Inferior parietal cortex (tissue), 1 donor: Measurements from ENCODE around the gene ESPNL.

Experiments used
- DNase-seq: peaks from one replicate; pipeline ENCODE4 v3.0.0-alpha.2; 2016; ENCODE audit errors: extremely low spot score

The ESPNL gene

DNA sequence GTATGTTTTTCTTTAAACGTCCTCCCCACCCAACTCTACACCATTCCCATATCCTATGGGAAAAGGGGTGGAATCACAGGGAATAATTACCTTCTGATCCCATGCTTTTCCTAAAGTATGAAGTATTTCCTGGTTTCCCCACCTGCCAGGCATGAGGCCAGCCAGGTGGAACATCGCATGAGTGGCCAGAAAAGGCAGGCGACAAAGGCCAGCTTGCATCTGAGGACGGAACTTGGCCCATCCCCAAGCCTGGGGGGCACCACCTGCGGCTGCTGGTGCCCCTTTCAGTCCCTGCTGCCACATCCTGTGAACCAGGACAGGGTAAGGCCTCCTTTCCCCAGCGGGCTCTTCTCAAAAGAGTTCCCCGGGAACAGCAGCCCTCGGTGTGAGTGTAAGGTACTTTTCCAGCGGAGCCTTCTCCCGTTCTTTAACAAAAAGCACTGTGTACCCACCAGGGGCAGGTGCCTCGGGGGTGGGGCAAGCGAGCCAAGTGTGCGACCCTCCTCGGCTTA, 57.4 kb downstream of the ESPNL start:
- DNase-seq, result no peak

DNA sequence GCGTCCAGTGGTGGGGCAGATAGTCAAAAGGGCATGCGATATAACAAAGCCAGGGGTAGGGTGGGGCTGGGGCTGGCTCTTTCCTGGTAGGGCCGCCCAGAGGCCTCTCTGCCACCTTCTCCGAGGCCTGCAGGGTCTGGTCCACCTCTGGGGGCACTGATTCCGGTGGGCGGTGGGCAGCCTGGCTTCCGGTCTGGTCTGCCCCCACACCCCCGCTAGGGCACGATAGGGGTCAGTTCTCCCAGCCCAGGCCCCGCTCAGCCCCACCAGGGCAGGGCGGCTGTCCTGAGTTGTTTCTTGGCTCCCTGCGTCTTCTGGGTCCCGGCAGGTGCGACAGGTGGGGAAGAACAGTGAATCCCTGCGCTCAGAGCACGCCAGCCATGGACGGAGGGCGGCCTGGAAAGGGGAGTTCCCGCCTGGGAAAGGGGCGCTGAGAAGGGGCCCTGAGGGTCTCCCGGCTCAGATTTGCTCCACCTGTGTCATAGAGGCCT, 57.9 kb downstream of the ESPNL start:
- DNase-seq, result no peak

DNA sequence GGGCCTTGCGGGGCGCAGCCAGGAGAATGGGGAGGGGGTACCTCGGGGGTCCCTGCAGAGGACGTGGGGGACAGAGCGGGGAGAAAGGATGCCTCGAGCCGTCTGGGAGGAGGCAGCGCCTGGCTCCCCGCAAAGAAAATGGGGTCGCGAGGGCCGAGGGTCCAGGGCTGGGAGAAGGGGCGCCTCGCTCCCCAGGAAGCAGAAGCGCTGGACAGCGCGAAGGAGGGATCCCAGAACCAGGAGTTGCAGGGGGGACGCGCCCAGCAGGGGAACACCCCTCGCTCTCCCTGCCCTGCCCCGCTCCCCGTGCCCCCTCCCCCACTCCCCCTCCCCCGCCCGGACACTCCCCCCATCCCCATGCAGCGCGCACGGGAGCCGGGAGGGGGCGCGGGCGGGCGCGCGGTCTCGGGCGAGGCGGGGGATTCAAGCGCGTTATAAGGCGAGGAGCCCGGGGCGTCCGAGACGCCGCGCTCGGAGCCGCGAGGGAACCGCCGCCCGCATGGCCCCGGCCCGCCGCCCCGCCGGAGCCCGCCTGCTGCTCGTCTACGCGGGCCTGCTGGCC, 58.5 kb downstream of the ESPNL start, which contains the start of gene ERFE:
TSS of gene ERFE (plus strand) at position 462 of the 562 bp plus-strand sequence. CDS start at position 500, 38 bp downstream.
- no peak for DNase-seq

DNA sequence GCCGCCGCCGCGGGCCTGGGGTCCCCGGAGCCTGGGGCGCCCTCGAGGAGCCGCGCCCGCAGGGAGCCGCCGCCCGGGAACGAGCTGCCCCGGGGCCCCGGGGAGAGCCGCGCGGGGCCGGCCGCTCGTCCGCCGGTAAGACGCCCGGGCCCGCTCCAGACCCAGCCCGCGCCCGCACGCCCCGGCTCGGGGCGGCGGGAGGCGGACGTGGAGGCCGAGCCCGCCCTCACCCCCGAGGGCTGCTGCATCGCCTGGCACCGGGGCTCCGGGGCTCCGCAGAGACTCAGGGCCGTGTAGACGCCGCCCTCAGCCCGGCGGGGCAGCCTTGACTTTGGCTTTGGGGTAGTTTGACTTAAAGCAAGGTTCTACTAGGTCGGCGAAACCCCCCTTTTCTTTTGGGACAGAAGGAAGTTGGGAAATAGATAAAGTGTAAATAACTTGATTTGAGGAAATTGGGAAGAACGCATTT, 59.0 kb downstream of the ESPNL start:
- no peak for DNase-seq

DNA sequence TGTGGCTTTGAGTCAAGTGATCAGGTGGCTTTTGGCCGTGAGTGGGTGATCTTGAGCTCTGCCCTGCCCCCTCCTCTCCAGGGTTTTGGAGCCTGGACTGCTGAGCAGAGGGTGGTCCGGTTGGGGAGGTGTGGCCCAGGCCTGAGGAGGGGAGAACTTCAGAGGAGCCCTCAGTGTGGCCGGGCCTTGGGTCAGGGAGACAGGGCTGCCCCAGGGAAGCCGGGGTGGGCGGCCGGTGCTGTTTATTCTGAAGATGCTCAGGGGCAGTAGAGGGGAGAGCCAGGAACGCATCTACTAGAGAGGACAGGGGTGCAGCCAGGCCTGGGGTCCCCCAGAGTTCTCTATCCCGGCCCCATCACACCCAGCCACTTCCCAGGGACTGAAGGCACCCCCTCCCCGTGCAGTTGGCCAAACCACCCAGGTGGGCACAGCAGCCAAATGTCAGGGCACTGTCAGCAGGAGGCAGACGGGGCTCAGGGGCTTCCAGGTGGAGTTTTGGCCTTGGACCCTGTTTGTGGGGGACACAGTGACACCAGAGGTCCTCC, 59.6 kb downstream of the ESPNL start:
- DNase-seq, result no peak

DNA sequence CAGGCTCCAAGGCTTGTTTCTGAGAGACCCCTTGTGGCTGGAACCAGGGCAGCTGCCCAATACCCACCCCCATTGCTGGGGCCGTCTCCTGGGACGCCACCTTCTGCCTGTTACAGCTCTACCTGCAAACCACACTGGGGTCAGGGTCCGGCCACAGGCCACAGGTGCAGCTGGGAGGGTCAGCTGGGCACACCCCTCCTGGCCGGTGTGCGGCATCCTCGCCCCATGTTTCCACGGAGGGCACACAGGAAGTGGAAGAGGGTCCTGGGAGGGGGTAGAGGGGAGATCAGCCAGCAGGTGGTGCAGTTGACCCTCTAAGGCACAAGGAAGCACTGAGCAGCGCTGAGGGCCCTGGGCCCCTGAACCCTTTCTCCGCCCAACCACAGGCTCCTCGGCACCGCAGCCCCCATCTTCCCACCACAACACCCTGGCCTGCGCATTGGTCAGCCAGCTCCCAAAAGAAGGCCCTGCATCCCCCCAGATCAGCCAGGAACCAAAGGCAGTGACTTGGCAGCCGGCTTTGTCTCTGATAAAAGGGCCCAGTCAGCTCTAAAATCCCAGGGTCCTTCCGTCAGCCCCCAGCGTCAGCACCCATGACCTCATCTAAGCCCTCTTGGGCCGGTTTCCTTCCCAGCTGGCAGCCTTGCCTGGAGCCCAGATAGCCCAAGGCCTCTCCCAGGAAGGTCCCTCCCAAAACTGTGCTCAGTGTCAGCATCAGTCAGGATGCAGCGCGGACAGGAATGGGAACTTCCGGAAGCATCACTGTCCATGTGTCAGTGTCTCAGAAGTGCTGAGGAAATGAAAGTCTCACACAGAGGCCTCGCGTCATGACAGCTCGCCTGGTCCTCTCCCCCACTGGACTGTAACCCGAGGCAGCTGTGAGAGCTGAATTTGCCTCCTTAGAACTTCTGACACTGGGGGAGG, 60.3 kb downstream of the ESPNL start:
- DNase-seq, result no peak

DNA sequence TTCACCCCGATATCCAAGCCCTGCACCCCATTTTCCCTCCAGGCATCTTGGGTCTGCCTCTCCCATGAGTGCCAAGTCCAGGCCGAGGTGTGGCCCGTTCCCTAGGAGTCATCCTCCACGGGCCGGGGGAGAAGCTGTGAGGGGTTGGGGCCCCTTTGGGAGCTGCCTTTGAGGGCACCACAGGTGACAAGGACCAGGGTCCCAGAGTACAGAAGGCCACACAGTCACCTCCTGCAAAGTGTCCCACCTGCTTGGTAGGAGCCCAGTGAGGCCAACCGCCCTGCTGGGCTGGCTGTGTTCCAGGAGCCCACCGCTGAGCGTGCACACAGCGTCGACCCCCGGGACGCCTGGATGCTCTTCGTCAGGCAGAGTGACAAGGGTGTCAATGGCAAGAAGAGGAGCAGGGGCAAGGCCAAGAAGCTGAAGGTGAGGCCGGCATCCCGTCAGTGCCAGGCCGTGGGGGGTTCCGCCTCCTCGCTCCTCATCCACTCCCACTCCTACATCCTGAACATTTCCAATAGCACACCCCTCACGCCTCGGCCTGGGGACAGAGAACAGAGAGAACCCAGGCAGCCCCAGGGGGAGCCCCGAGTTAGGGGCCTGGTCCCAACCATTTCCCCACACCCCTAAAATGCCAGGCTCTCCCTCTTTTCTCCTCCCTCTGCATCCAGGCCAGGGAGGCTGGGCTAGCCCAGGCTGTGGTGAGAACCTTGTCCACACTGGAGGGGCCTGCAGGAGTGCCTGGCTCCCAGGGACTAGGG, 61.3 kb downstream of the ESPNL start:
- no peak for DNase-seq

DNA sequence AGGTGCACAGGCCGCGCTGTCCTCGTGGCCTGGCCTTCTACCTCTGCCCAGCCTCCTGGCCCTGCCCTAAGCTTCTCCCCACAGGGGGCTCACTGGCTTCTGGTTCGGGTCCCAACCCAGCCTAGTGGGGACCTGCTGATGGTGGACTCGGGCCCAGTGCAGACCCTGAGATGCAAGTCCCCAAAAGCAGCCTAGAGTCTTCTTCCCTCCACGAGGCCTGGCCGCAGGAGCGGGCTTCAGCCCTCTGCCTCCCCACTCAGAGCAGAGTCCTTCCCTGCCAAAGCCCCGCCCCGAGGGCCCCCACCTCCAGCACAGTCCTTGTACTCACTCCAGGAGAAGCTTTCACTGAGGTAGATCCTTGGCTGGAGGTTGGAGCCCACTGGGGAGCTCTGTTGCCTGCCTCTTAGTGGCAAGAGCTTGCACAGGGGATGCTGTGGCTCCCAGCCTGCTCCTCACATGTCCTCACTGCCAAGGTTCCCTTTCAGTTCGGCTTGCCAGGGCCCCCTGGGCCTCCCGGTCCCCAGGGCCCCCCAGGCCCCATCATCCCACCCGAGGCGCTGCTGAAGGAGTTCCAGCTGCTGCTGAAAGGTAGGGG, 62.2 kb downstream of the ESPNL start:
- DNase-seq, result no peak

DNA sequence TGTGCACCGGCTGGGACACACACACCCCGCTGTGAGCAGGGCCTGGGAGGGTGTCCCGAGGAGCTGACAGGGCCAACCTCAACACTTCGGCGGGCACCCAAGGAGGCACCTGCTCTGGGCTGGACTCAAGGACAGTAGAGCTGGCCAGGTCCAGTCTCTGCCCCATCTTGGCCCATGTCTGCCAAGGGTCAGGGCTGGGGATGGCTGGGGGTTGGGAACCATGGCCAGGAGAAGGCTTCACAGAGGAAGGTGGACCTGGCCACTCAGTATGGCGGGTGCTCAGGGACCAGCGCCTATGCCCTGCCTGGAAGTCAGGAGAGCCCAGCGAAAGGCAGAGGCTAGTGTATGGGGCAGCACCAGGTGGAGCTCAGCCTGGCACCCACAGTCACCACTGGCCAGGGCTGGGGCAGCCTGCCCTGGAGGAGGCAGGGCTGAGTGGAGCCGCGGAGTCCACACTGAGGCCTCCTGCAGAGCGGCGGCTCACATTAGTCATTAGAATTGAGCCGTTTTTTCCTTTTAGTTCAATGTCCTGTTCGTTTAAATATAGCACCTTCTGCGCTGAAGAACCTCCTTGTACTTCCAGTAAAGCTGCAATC, 62.8 kb downstream of the ESPNL start:
- no peak for DNase-seq

DNA sequence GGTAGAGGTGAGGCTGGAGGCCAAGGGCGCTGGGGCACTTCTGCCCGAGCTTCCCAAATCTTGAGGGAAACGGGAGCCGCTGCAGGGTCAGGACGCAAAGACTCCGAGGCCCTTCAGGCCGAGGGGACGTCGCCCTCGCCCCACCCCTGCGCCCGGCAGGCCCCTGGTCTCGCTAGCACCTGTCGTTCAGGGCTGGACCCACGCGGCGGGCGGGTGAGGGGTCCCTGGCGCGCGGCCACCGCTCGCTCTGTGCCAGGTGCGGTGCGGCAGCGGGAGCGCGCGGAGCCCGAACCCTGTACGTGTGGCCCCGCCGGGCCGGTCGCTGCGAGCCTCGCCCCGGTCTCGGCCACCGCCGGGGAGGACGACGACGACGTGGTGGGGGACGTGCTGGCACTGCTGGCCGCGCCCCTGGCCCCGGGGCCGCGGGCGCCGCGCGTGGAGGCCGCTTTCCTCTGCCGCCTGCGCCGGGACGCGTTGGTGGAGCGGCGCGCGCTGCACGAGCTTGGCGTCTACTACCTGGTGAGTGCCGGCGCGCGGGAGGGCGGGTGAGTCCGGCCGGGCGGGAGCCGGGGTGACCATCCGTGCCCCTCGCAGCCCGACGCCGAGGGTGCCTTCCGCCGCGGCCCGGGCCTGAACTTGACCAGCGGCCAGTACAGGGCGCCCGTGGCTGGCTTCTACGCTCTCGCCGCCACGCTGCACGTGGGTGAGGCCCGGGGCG, 63.5 kb downstream of the ESPNL start:
- no peak for DNase-seq

DNA sequence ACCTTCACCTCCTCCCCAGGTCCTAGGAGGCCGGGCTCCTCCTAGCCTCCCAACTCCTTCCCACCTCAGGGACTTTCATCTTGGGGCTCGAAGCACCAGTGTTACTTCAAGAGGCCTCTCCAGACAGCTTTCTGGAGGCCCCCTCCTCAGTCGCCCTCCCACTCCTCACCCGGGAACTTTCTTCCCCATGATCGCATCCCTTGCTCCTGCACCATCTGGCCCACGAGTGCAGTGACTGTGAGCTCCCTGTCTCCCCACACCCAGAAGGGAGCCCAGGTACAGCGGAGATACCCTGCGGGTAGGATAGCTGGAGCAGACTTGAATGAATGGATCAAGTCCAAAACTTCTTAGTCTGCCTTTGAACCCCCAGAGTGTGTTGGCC, 64.8 kb downstream of the ESPNL start:
- no peak for DNase-seq

DNA sequence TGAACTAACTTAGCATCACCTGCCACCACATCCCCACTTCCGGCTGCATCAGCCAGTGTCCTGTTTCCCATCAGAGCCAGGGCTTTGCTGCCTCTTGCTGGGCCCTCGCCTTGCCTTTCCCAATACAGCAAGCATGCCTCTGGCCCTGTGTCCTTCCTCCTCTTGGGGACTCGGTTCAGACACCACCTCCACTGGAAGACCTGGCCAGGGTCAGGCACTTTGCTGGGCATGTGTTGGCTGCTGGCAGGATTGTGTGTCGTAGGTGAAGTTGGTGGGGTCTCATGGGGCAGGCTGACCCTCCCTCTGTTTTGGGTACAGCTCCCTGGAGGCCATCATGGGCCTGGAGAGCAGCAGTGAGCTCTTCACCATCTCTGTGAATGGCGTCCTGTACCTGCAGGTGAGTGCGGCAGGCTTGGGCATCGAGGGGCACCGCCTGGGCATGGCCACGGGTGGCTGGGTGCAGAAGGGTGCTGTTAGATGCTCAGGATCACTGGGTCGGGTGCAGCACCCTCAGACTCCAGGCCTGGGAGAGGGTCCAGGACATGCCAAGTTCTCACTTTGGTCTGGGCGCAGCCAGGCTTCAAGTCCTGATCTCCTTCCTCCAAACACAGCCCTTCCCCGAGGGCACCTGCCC, 65.3 kb downstream of the ESPNL start:
- no peak for DNase-seq

DNA sequence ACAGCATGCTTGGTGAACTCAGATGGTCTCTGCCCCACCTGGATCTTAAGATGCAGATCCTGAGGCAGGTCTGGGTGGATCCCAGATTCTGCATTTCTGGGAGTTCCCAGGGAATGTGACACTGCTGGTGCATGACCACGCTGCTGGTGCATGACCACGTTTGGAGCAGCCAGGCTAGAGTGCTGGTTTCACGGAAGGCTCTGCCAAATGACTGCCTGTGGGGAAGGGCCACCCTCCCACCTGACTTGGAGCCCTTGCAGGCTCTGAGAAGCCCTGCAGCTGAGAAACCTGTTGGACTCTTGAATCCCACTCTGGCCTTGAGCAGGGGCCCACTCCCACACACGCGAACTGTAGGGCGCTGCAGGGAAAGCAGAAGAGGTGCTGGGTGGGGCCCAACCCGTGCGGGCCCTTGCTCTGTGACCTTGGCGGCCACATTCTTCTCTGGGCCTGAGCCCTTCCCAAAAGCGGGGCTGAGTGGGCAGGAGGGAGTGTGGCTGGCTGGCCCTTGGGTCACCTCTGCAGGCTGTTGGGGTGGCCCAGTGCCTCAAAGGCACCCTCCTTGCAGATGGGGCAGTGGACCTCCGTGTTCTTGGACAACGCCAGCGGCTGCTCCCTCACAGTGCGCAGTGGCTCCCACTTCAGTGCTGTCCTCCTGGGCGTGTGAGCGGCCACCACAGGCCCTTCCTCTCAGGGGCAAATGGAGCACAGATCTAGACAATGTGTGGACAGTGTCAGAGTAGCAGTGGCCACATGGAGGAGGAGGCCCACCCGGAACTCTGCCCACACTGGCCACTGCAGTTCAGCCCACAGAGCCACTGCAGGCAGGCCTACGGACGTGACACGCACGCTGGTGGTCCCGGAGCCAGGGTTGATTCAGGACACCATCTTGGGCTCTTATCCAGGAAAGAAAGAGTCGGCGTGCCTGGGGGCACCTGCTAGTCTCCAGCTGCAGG, 66.5 kb downstream of the ESPNL start:
- DNase-seq, result no peak

DNA sequence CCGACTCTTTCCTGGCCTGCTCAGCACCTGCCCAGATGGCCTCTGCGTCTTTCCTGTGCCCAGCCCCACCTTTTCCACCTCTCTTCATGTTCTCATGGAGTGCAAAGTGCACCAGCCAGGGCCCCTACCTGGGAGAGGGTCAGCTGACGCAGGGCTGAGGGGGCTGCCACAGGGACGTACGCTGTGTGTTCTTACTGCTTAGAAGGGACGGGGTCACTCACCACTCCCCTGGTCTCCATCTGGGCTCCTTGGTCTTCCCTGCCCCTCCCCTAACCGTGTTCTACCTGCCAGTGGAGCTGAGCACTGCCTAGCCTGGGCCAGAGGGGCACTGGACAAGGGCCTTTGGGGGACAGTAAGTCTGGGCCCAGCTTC, 67.2 kb downstream of the ESPNL start:
- no peak for DNase-seq

DNA sequence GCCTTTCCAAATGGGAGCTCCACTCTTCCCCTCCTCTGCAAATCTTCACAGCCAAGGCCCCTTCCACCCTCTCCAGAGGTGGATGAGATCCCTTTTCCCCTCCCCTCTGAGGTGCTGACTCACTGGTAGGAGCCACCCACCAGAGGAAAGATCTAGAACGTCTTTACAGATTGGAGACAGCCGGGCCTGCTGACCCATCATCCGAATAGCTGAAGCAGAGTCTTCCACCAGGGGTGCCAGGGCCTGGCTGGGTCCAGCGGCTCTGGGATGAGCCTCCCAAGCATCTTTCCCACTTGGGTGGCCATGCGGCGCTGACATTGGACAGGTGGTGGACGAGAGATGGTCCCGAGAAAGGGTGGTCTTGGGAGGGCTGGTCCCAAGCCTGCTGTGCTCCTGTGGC, 67.6 kb downstream of the ESPNL start:
- no peak for DNase-seq

DNA sequence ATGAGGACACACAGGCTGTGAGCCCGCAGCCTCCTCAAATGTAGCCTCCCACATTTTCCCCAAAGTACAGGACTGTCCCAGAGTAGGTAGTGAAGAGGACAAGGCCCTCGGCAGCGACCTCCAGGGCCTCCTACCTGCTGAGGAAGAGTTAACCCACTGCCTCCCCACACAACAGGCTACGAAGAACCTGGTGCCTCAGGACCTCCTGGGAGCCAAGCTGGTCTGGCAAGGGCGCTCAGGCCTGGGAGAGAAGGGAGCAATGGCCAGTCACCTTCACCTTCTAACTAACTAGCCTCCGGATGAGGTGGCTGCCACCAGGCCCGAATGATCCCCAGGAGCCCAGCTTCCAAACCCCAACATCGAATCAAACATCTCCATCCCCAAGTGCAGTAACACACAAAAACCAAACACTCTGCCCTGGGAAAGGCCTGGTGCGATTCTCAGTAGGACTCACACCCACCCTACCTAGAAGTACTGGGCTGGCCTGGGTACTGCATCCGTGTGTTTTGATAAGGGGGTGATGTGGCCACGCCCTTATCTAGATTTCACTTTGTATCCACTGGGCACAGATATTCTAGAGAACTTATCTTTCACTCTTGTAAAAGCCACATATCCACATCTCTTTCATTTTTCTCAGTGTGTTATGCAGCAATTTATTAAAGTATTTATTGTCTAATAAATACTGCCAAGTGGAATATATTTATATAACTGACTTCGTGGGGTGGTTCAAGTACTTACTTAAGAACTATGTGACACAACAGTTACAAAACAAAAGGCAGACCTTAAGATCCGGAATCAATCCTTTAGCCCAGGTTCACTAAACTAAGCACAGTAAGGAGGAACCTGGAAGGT, 68.3 kb downstream of the ESPNL start:
- no peak for DNase-seq

DNA sequence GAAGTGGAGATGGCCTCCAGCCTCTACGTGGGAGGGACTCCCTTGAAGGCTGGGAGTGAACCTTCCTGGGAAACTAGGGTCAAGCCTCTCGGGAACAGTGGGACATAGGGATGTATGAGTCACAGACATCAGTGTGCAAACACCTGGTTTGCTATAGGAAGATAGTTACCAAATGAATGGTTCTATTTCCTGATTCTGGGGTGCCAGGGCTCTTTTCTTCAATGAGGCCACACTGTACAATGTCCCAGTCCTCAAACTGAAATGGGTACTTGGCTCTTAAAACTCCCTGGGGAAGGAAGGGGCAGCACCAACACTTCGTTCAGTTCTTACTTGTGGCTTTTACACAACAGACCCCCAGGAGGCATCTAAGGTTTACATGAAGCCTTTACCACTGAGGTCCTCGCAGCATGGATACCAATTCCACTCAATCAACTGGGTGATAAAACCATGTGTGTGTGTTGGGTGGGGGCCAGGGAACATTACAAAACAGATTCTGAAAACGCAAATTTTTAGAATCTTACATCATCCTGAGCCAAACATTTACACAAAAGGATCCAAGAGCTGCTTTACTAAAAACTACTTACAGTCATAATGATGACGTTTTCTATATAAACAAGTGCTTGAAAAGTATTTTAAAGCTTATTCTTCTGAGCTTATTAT, 69.0 kb downstream of the ESPNL start:
- no peak for DNase-seq
